ENCODE measurements around the gene KIRREL3.
"Not testable (repeated sequence)": the region's sequence is repeated elsewhere in the genome, so short reads cannot be mapped to it uniquely, and the experiment has no call there.

The KIRREL3 gene

GRCh38 chr11:126996036-126996804 lies 4.3 kb downstream of the KIRREL3 start:
- FAIRE-seq: no peak

- no peak for FAIRE-seq
Measured at GRCh38 chr11:126993599-126993998, 7.0 kb downstream of the KIRREL3 start.

- no peak for FAIRE-seq
Measured at GRCh38 chr11:126992804-126993111, 7.8 kb downstream of the KIRREL3 start.

- no peak for FAIRE-seq
Measured at GRCh38 chr11:126992065-126992803, 8.3 kb downstream of the KIRREL3 start.

GRCh38 chr11:126991596-126991995 lies 9.0 kb downstream of the KIRREL3 start:
- no peak for FAIRE-seq

- no peak for FAIRE-seq
Measured at GRCh38 chr11:126990716-126991480, 9.7 kb downstream of the KIRREL3 start.

GRCh38 chr11:126989942-126990715 lies 10.4 kb downstream of the KIRREL3 start:
- FAIRE-seq: no peak

- FAIRE-seq: no peak
Measured at GRCh38 chr11:126988655-126989054, 11.9 kb downstream of the KIRREL3 start.

GRCh38 chr11:126981635-126982034 lies 18.9 kb downstream of the KIRREL3 start:
- FAIRE-seq: no peak

- no peak for FAIRE-seq
Measured at GRCh38 chr11:126978911-126979310, 21.7 kb downstream of the KIRREL3 start.

- no peak for FAIRE-seq
Measured at GRCh38 chr11:126978165-126978564, 22.4 kb downstream of the KIRREL3 start.

GRCh38 chr11:126973051-126973450 lies 27.5 kb downstream of the KIRREL3 start:
- no peak for FAIRE-seq

GRCh38 chr11:126971305-126971704 lies 29.3 kb downstream of the KIRREL3 start:
- no peak for FAIRE-seq

- FAIRE-seq: no peak
Measured at GRCh38 chr11:126969865-126970479, 30.6 kb downstream of the KIRREL3 start.

GRCh38 chr11:126968915-126969314 lies 31.7 kb downstream of the KIRREL3 start:
- no peak for FAIRE-seq

GRCh38 chr11:126965331-126965730 lies 35.2 kb downstream of the KIRREL3 start:
- FAIRE-seq: no peak

- FAIRE-seq: no peak
Measured at GRCh38 chr11:126963603-126964363, 36.8 kb downstream of the KIRREL3 start.

- no peak for FAIRE-seq
Measured at GRCh38 chr11:126963115-126963514, 37.5 kb downstream of the KIRREL3 start.

GRCh38 chr11:126959700-126960099 lies 40.9 kb downstream of the KIRREL3 start:
- FAIRE-seq: no peak

GRCh38 chr11:126956635-126957034 lies 43.9 kb downstream of the KIRREL3 start:
- FAIRE-seq: no peak

GRCh38 chr11:126952533-126952932 lies 48.0 kb downstream of the KIRREL3 start:
- not testable (repeated sequence) for FAIRE-seq

- FAIRE-seq: no peak
Measured at GRCh38 chr11:126951465-126951864, 49.1 kb downstream of the KIRREL3 start.
